Thyroid gland (tissue), 4 donors: ENCODE measurements around the gene VPS4A. TPM values are rescaled to one million over a fixed set of nuclear protein-coding genes. Genes with fewer than 3 reads are reported as not detected.

Experiments used
- DNase-seq, 2 donors: peaks; one replicate each; pipeline ENCODE4 v3.0.0-alpha.2; 2019
- H3K27ac ChIP-seq, 3 donors: fragments of 200-600 bp; sonication (generic); 1 replicate in 2 of 3; 2 replicates in 1 of 3; pipeline ENCODE4 v1.5.1; 2016 to 2019; ENCODE audit warnings: mild to moderate bottlenecking in 1 of 3, moderate library complexity in 1 of 3
- H3K27me3 ChIP-seq: fragments of 200-600 bp; sonication (generic); one replicate; pipeline ENCODE4 v1.5.1; 2019
- H3K36me3 ChIP-seq, 2 donors: fragments of 200-600 bp; sonication (generic); one replicate each; pipeline ENCODE4 v1.5.1; 2016 to 2019
- H3K4me1 ChIP-seq, 2 donors: fragments of 200-600 bp; sonication (generic); one replicate each; pipeline ENCODE4 v1.5.1; 2017 to 2019
- H3K4me3 ChIP-seq, 3 donors: fragments of 200-600 bp; sonication (generic); replicated peaks in 1 of 3; 1 replicate in 2 of 3; 2 replicates in 1 of 3; pipeline ENCODE4 v1.5.1; 2016; ENCODE audit warnings: mild to moderate bottlenecking in 1 of 3
- H3K9me3 ChIP-seq: fragments of 200-600 bp; sonication (generic); one replicate; pipeline ENCODE4 v1.5.1; 2017
- CTCF ChIP-seq, 6 experiments: fragments of 200-600 bp in 3 of 6; fragments of 450-650 bp in 3 of 6; sonication (generic) in 3 of 6; IDR thresholded peaks; one replicate each; pipeline ENCODE4 v1.5.1; 2016 to 2019; ENCODE audit warnings: antibody characterized with exemption in 6 of 6, mild to moderate bottlenecking in 2 of 6, inconsistent platforms in 1 of 6, moderate library complexity in 1 of 6
- POLR2A ChIP-seq, 2 donors: fragments of 450-650 bp; IDR thresholded peaks; one replicate each; pipeline ENCODE4 v1.6.1; 2017; ENCODE audit warnings: antibody characterized with exemption in 2 of 2, mild to moderate bottlenecking in 2 of 2, moderate library complexity in 1 of 2
- WGBS, 2 donors: methylation state at CpG; one replicate each; pipeline ENCODE4 v1.1.5; 2017; 5-methylcytosine and 5-hydroxymethylcytosine counted together
- intact Hi-C: fragments of 100-400 bp; cut with DNase I; formaldehyde crosslinking; loops from one replicate; pipeline ENCODE4 v1.15.1; 2023
- total RNA-seq, 4 donors: library from RNA; depleted of rRNA; stranded (reverse); fragments of >200 nt; gene quantifications; one replicate each; pipeline ENCODE4 v1.2.3, GENCODE V29; 2016

Gene VPS4A
- total RNA-seq, 4 donors from 2014 or later, result 33.5 to 47.5 (median 43.2) TPM

GRCh38 chr16:69313469-69313868, 2.3 kb downstream of the VPS4A start:
- TF ChIP-seq CTCF (IDR thresholded peaks at IDR 0.05) (no peak), POLR2A (IDR thresholded peaks at IDR 0.05) (no peak)
- Histone ChIP-seq H3K9me3 (no peaks in the 10 kb centered on the region), H3K4me1 (peaks cover 13 to 26% of the 10 kb centered on the region in 2 donors), H3K27ac (no peak overlapping the region), H3K36me3 (peaks cover 19 to 27% of the 10 kb centered on the region in 2 donors), H3K27me3 (no peaks in the 10 kb centered on the region), H3K4me3 (no peak overlapping the region)
- WGBS, 2 donors, result 97 to 99% methylated on average over 5 of the region's 5 CpGs
- intact Hi-C loops, result no loop called here
- no peak for DNase-seq

DNA sequence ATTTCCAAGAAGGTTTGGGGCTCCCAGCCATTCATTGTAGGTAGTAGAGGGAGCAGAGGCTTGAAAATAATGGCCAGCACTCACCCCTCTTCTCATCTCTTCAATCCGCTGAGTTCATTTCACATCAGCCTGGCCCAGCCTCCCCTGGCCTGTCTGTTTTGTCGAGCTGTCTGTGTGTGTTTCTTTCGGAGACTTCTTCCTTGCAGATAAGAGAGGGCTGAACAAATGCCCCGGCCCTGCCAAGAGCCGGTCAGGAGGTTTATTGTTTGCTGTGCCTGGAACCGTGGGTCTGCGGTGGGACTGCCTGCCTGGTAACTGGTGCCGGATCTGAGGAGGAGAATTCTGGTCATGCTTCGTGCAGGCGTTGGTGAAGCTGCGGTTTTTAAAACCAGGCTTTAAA, 3.4 kb downstream of the VPS4A start:
- DNase-seq, result no peak
- no peaks in the 10 kb centered on the region for H3K9me3 ChIP-seq
- WGBS, 2 donors, result 91 to 94% methylated on average over 11 of the region's 11 CpGs

DNA sequence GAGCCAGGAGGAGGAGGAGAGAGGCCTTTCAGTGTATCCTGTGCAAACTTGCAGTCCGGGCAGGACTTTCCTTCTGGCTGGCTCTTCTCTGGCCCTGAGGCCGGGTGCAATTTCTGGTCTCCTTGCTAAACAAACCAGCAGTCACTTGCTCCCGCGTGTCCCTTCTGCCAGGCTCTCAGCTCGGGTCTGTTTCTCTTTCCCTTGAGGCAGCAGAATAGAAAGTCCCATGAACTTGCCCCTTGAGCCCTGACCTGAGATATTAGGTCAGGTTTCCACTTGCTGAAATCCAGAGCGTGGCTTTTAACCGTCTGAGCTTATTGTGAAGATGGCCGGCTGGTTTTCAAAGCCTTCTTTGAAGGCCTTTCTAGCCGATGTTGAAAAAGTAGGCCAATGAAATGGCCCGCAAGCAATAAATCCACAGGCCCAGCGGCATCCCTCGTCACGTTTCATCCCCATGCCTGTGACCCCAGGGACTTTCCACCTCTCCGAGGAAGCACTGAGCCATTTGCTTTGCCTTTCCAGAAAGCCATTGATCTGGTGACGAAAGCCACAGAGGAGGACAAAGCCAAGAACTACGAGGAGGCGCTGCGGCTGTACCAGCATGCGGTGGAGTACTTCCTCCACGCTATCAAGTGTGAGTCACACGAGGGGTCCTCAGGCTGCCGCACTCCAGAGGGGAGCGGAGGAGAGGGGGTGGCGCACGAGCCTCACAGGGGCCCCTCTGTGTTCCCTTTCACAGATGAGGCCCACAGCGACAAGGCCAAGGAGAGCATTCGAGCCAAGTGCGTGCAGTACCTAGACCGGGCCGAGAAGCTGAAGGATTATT, 4.5 kb downstream of the VPS4A start:
- Histone ChIP-seq H3K4me3 (no peak overlapping the region), H3K4me1 (peaks cover 10 to 15% of the 10 kb centered on the region in 2 donors), H3K27ac (no peak overlapping the region), H3K36me3 (peaks cover 41 to 50% of the 10 kb centered on the region in 2 donors), H3K9me3 (no peaks in the 10 kb centered on the region), H3K27me3 (no peaks in the 10 kb centered on the region)
- no peak for TF ChIP-seq POLR2A (IDR thresholded peaks at IDR 0.05)
- no peak for TF ChIP-seq CTCF (IDR thresholded peaks at IDR 0.05)
- intact Hi-C loops, result no loop called here
- no peak for DNase-seq
- WGBS, 2 donors, result 89 to 91% methylated on average over 30 of the region's 30 CpGs

More for the DNA sequence above, 3.4 kb downstream of the VPS4A start:
- TF ChIP-seq CTCF (IDR thresholded peaks at IDR 0.05) (no peak), POLR2A (IDR thresholded peaks at IDR 0.05) (no peak)
- peaks cover 13 to 20% of the 10 kb centered on the region in 2 donors for H3K4me1 ChIP-seq
- no peaks in the 10 kb centered on the region for H3K27me3 ChIP-seq
- H3K27ac ChIP-seq, result no peak overlapping the region
- peaks cover 30 to 38% of the 10 kb centered on the region in 2 donors for H3K36me3 ChIP-seq
- intact Hi-C loops, result no loop called here
- H3K4me3 ChIP-seq, result no peak overlapping the region

DNA sequence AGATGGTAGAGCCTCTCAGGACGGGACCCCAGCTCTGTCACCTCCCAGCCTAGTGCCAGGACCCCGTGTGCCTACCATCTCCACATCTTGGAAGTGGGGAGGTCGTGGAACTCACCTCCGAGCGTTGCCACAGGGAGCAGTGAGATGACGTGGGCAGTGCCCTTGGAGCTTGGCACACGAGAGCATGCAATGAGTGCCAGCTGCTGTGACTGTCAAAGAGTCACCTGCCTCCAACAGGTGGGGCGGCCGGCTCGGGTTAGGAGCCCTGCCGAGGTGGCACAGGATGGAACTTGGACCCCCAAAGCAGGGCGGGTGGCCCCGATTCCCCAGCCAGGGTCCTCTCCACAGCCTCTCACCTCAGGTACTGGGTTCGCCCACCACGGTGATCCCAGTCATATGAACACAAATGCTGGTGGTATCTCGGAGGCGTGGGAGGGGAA, 5.5 kb downstream of the VPS4A start:
- Histone ChIP-seq H3K36me3 (peaks cover 50 to 59% of the 10 kb centered on the region in 2 donors), H3K27ac (no peak overlapping the region), H3K27me3 (no peaks in the 10 kb centered on the region), H3K4me3 (no peak overlapping the region), H3K9me3 (no peaks in the 10 kb centered on the region), H3K4me1 (peaks cover 10 to 14% of the 10 kb centered on the region in 2 donors)
- no peak for DNase-seq
- 98% methylated on average over 7 to 8 of the region's 17 CpGs for WGBS, 2 donors
- no peak for TF ChIP-seq CTCF (IDR thresholded peaks at IDR 0.05)
- TF ChIP-seq POLR2A (IDR thresholded peaks at IDR 0.05), result no peak
- intact Hi-C loops, result no loop called here
